Transverse colon (tissue), 3 donors: ENCODE results near the gene TICRR.

ENCODE experiments used
- CTCF ChIP-seq, 5 experiments: fragments of 200-600 bp in 3 of 5; fragments of 450-650 bp in 2 of 5; sonication (generic) in 3 of 5; IDR thresholded peaks; 1 replicate in 2 of 5; 2 replicates in 3 of 5; pipeline ENCODE4 v1.5.1; 2016 to 2017; ENCODE audit warnings: antibody characterized with exemption in 5 of 5, inconsistent platforms in 3 of 5, mild to moderate bottlenecking in 2 of 5, moderate library complexity in 1 of 5
- EP300 ChIP-seq: sonication (generic); formaldehyde crosslinking; IDR thresholded peaks from one replicate; pipeline ENCODE4 v1.6.1; 2017; ENCODE audit warnings: antibody characterized with exemption, low read depth
- POLR2A ChIP-seq: fragments of 450-650 bp; IDR thresholded peaks from one replicate; pipeline ENCODE4 v1.6.1; 2016; ENCODE audit warnings: antibody characterized with exemption, mild to moderate bottlenecking, moderate library complexity

- TF ChIP-seq EP300 = no peak
- TF ChIP-seq POLR2A = no peak
- TF ChIP-seq CTCF (IDR thresholded peaks at IDR 0.05) = no peak
Measured at GRCh38 chr15:89652666-89653065, 77.4 kb downstream of the TICRR start.
